Measurements from ENCODE around the gene SEZ6.

SEZ6 gene

DNA sequence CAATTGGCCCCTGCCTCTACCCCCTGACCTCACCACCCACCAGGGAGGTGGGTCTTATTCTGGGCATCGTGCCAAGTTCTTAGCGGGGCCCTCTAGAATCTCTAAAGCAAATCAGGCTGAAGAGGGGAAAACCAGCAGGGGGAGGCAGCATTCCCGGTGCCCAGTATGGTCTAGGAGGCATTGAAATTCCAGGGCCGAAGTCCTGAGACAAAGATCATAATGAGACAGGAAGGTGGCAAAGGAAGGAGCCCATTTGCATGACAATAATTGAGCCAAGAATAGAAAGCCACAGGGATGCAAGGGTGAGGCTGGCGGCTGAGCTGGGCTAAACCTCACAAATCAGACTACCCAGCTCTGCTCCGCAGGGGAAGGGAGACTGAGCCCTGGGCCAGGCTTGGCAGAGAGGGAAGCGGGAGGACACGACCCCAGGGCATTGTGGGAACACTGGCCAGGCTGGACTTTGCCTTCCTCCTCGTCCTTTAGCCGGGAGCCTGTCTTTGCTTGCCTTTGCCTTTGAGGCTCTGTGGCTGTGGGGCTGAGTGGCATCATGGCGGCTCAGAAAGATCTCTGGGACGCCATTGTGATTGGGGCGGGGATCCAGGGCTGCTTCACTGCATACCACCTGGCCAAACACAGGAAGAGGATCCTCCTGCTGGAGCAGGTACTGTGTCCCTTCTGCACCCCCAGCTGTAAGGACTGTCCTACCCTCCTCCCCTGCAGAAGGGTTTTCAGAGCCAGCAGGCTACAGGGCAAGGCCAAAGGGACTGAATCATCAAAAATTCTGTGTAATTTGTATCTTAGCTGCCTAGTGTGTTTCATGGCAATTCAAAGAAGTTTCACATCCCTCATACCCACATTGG, 37.1 kb upstream of the SEZ6 start, which contains the start of gene PIPOX:
Gene PIPOX (plus strand): TSS at position 463 of the 860 bp plus-strand sequence. CDS start 85 bp downstream, at position 548.
- WGBS, 2 donors (ENCODE audit: extremely low coverage in 2 of 2, insufficient read length in 2 of 2, insufficient replicate concordance in 1 of 2): no CpG with 5 or more reads among the region's 13 CpGs
- Histone ChIP-seq H2BK15ac (ENCODE audit: low read length) (peak within 1 kb of the TSS; percentile 56), H3K4me2 (ENCODE audit: insufficient read depth, low read length, poor library complexity, severe bottlenecking) (peak within 1 kb of the TSS; percentile 11), H4K91ac (ENCODE audit: low read depth, low read length, poor library complexity) (no peak within 1 kb of the TSS), H4K8ac (ENCODE audit: low read depth, low read length) (peak within 1 kb of the TSS; percentile 20), H3K79me1 (ENCODE audit: low read depth, low read length) (no peaks in the 10 kb centered on the region), H3K27ac (replicated peaks; ENCODE audit: low read length) (peak within 1 kb of the TSS; percentile 64), H3K14ac (ENCODE audit: low read length) (no peak within 1 kb of the TSS), H2BK12ac (ENCODE audit: low read length) (no peak within 1 kb of the TSS), H3K23ac (ENCODE audit: low read depth, low read length, poor library complexity) (no peak within 1 kb of the TSS), H3K4me1 (ENCODE audit: control insufficient read depth in 2 of 2, insufficient read depth in 1 of 2, low read depth in 1 of 2, low read length in 2 of 2) (peaks cover 20 to 67% of the 10 kb centered on the region in 2 donors), H3K36me3 (replicated peaks in 1 of 2; ENCODE audit: control insufficient read depth in 2 of 2, insufficient read depth in 2 of 2, low read length in 2 of 2) (no peaks in the 10 kb centered on the region), H3K9ac (ENCODE audit: low read depth, low read length, poor library complexity) (peak within 1 kb of the TSS; percentile 63), H3K4ac (ENCODE audit: low read length) (peak within 1 kb of the TSS; percentile 66), H2BK120ac (ENCODE audit: low read depth, low read length) (peak within 1 kb of the TSS; percentile 93), H3K4me3 (ENCODE audit: low read length in 2 of 2) (peak within 1 kb of the TSS in 1 of 2 donors; percentile 26), H3K18ac (ENCODE audit: low read length) (peak within 1 kb of the TSS; percentile 97), H2AFZ (ENCODE audit: low read length) (peak within 1 kb of the TSS; percentile 86), H3K9me3 (replicated peaks in 1 of 2; ENCODE audit: control insufficient read depth in 2 of 2, insufficient read depth in 1 of 2, low read depth in 1 of 2, low read length in 2 of 2) (no peaks in the 10 kb centered on the region), H2BK5ac (ENCODE audit: low read length) (peak within 1 kb of the TSS; percentile 93), H3K27me3 (ENCODE audit: control insufficient read depth in 3 of 3, insufficient read depth in 3 of 3, low read depth in 1 of 3, low read length in 3 of 3) (no peaks in the 10 kb centered on the region), H2AK5ac (ENCODE audit: low read depth, low read length) (peak within 1 kb of the TSS; percentile 16)
- DNase-seq (ENCODE audit: low spot score): peak; percentile 63

DNA sequence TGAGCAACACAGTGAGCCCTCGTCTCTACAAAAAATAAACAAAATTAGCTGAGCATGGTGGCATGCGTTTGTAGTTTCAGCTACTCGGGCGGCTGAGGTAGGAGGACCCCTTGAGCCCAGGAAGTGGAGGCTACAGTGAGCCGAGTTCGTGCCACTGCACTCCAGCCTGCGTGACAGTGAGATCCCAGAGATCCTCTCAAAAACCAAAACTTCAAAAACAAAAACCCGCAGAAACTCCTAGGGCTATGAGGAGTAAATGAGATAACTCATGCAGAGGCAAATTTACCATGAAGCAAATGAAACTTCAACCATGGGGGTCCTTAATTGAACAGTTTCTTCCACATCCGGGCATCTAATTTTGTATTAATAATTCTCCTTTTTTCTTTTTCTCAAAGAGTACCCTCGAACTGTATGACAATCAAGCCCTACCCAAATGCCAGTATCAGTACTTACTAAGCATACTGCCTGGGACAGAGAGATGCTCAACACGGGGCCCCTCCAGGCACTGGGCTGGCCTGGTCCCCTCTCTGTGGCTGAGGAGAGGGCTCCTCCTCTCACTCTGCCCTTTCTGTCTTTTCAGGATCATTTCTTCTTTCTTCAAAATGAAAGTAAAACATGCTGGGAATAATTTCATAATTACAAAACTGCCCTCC, 36.3 kb upstream of the SEZ6 start:
- no peak for DNase-seq (ENCODE audit: low spot score)
- H2AK5ac ChIP-seq (ENCODE audit: low read depth, low read length): peak overlapping the region; percentile 16
- no peak overlapping the region for H3K14ac ChIP-seq (ENCODE audit: low read length)
- H3K18ac ChIP-seq (ENCODE audit: low read length): no peak overlapping the region
- no peak overlapping the region for H3K4ac ChIP-seq (ENCODE audit: low read length)
- H2BK15ac ChIP-seq (ENCODE audit: low read length): peak overlapping the region; percentile 56
- H3K4me1 ChIP-seq (ENCODE audit: control insufficient read depth in 2 of 2, insufficient read depth in 1 of 2, low read depth in 1 of 2, low read length in 2 of 2): peaks cover 23 to 67% of the 10 kb centered on the region in 2 donors
- H3K27me3 ChIP-seq (ENCODE audit: control insufficient read depth in 3 of 3, insufficient read depth in 3 of 3, low read depth in 1 of 3, low read length in 3 of 3): no peaks in the 10 kb centered on the region
- WGBS, 2 donors (ENCODE audit: extremely low coverage in 2 of 2, insufficient read length in 2 of 2, insufficient replicate concordance in 1 of 2): no CpG with 5 or more reads among the region's 11 CpGs
- H3K4me3 ChIP-seq (ENCODE audit: low read length in 2 of 2): no peak overlapping the region
- H3K9me3 ChIP-seq (replicated peaks in 1 of 2; ENCODE audit: control insufficient read depth in 2 of 2, insufficient read depth in 1 of 2, low read depth in 1 of 2, low read length in 2 of 2): no peaks in the 10 kb centered on the region
- no peak overlapping the region for H3K4me2 ChIP-seq (ENCODE audit: insufficient read depth, low read length, poor library complexity, severe bottlenecking)
- no peak overlapping the region for H4K91ac ChIP-seq (ENCODE audit: low read depth, low read length, poor library complexity)
- H3K36me3 ChIP-seq (replicated peaks in 1 of 2; ENCODE audit: control insufficient read depth in 2 of 2, insufficient read depth in 2 of 2, low read length in 2 of 2): no peaks in the 10 kb centered on the region
- no peak overlapping the region for H2BK120ac ChIP-seq (ENCODE audit: low read depth, low read length)
- H2AFZ ChIP-seq (ENCODE audit: low read length): peak overlapping the region; percentile 86
- no peak overlapping the region for H4K8ac ChIP-seq (ENCODE audit: low read depth, low read length)
- no peak overlapping the region for H3K23ac ChIP-seq (ENCODE audit: low read depth, low read length, poor library complexity)
- H2BK5ac ChIP-seq (ENCODE audit: low read length): no peak overlapping the region
- no peak overlapping the region for H2BK12ac ChIP-seq (ENCODE audit: low read length)
- no peaks in the 10 kb centered on the region for H3K79me1 ChIP-seq (ENCODE audit: low read depth, low read length)
- H3K27ac ChIP-seq (replicated peaks; ENCODE audit: low read length): no peak overlapping the region
- H3K9ac ChIP-seq (ENCODE audit: low read depth, low read length, poor library complexity): no peak overlapping the region

DNA sequence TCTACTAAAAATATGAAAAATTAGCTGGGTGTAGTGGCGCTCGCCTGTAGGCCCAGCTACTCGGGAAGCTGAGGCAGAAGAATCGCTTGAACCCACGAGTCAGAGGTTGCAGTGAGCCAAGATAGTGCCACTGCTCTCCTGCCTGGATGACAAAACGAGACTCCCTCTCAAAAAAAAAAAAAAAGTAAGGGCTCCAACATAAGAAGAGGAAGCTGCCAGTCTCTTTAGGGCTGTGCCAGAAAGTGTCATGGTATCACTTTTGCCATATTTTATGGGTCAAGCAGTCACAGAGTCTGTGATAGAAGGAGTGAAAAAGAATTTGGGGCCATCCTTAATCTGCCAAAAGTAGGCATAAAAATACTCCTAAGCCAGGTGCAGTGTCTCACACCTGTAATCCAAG, 35.7 kb upstream of the SEZ6 start:
- no peak overlapping the region for H2AFZ ChIP-seq (ENCODE audit: low read length)
- no peak overlapping the region for H3K4me2 ChIP-seq (ENCODE audit: insufficient read depth, low read length, poor library complexity, severe bottlenecking)
- H3K79me1 ChIP-seq (ENCODE audit: low read depth, low read length): no peaks in the 10 kb centered on the region
- H3K4ac ChIP-seq (ENCODE audit: low read length): no peak overlapping the region
- H3K23ac ChIP-seq (ENCODE audit: low read depth, low read length, poor library complexity): no peak overlapping the region
- H4K8ac ChIP-seq (ENCODE audit: low read depth, low read length): no peak overlapping the region
- H2BK5ac ChIP-seq (ENCODE audit: low read length): no peak overlapping the region
- DNase-seq (ENCODE audit: low spot score): no peak
- WGBS, 2 donors (ENCODE audit: extremely low coverage in 2 of 2, insufficient read length in 2 of 2, insufficient replicate concordance in 1 of 2): no CpG with 5 or more reads among the region's 6 CpGs
- H3K27me3 ChIP-seq (ENCODE audit: control insufficient read depth in 3 of 3, insufficient read depth in 3 of 3, low read depth in 1 of 3, low read length in 3 of 3): no peaks in the 10 kb centered on the region
- no peak overlapping the region for H2BK15ac ChIP-seq (ENCODE audit: low read length)
- H3K36me3 ChIP-seq (replicated peaks in 1 of 2; ENCODE audit: control insufficient read depth in 2 of 2, insufficient read depth in 2 of 2, low read length in 2 of 2): no peaks in the 10 kb centered on the region
- no peak overlapping the region for H2BK12ac ChIP-seq (ENCODE audit: low read length)
- peaks cover 0 to under 1% of the 10 kb centered on the region in 2 donors for H3K9me3 ChIP-seq (replicated peaks in 1 of 2; ENCODE audit: control insufficient read depth in 2 of 2, insufficient read depth in 1 of 2, low read depth in 1 of 2, low read length in 2 of 2)
- no peak overlapping the region for H2BK120ac ChIP-seq (ENCODE audit: low read depth, low read length)
- peaks cover 23 to 63% of the 10 kb centered on the region in 2 donors for H3K4me1 ChIP-seq (ENCODE audit: control insufficient read depth in 2 of 2, insufficient read depth in 1 of 2, low read depth in 1 of 2, low read length in 2 of 2)
- H3K18ac ChIP-seq (ENCODE audit: low read length): no peak overlapping the region
- peak overlapping the region; percentile 16 for H2AK5ac ChIP-seq (ENCODE audit: low read depth, low read length)
- H4K91ac ChIP-seq (ENCODE audit: low read depth, low read length, poor library complexity): no peak overlapping the region
- no peak overlapping the region for H3K9ac ChIP-seq (ENCODE audit: low read depth, low read length, poor library complexity)
- no peak overlapping the region for H3K4me3 ChIP-seq (ENCODE audit: low read length in 2 of 2)
- H3K14ac ChIP-seq (ENCODE audit: low read length): no peak overlapping the region
- H3K27ac ChIP-seq (replicated peaks; ENCODE audit: low read length): no peak overlapping the region

DNA sequence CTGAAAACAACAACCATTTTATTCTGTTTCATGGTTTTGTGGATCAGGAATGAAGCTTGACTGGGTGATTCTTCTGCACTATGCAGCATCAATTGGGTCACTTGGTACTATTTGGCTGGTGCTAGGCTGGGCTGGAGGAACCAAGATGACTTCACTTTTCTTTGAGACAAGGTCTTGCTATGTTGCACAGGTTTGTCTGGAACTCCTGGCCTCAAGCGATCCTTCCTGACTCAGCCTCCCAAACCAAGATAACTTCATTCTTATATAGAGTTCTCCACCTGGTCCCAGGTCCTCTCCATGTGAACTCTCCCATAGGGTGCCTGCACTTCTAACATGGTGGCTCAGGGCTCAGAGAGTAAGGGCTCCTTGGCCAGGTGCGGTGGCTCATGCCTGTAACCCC, 35.3 kb upstream of the SEZ6 start:
- Histone ChIP-seq H2BK5ac (ENCODE audit: low read length) (no peak overlapping the region), H3K9me3 (replicated peaks in 1 of 2; ENCODE audit: control insufficient read depth in 2 of 2, insufficient read depth in 1 of 2, low read depth in 1 of 2, low read length in 2 of 2) (peaks cover 0 to 1% of the 10 kb centered on the region in 2 donors), H3K9ac (ENCODE audit: low read depth, low read length, poor library complexity) (no peak overlapping the region), H4K8ac (ENCODE audit: low read depth, low read length) (no peak overlapping the region), H2AFZ (ENCODE audit: low read length) (no peak overlapping the region), H3K27me3 (ENCODE audit: control insufficient read depth in 3 of 3, insufficient read depth in 3 of 3, low read depth in 1 of 3, low read length in 3 of 3) (no peaks in the 10 kb centered on the region), H3K79me1 (ENCODE audit: low read depth, low read length) (no peaks in the 10 kb centered on the region), H3K18ac (ENCODE audit: low read length) (peak overlapping the region; percentile 29), H3K4ac (ENCODE audit: low read length) (no peak overlapping the region), H2AK5ac (ENCODE audit: low read depth, low read length) (peak overlapping the region; percentile 16), H3K4me3 (ENCODE audit: low read length in 2 of 2) (no peak overlapping the region), H3K4me2 (ENCODE audit: insufficient read depth, low read length, poor library complexity, severe bottlenecking) (no peak overlapping the region), H4K91ac (ENCODE audit: low read depth, low read length, poor library complexity) (no peak overlapping the region), H2BK12ac (ENCODE audit: low read length) (no peak overlapping the region), H3K27ac (replicated peaks; ENCODE audit: low read length) (no peak overlapping the region), H3K36me3 (replicated peaks in 1 of 2; ENCODE audit: control insufficient read depth in 2 of 2, insufficient read depth in 2 of 2, low read length in 2 of 2) (no peaks in the 10 kb centered on the region), H3K4me1 (ENCODE audit: control insufficient read depth in 2 of 2, insufficient read depth in 1 of 2, low read depth in 1 of 2, low read length in 2 of 2) (peaks cover 23 to 59% of the 10 kb centered on the region in 2 donors), H2BK120ac (ENCODE audit: low read depth, low read length) (no peak overlapping the region), H2BK15ac (ENCODE audit: low read length) (no peak overlapping the region), H3K14ac (ENCODE audit: low read length) (no peak overlapping the region), H3K23ac (ENCODE audit: low read depth, low read length, poor library complexity) (no peak overlapping the region)
- WGBS, 2 donors (ENCODE audit: extremely low coverage in 2 of 2, insufficient read length in 2 of 2, insufficient replicate concordance in 1 of 2): no CpG with 5 or more reads among the region's 2 CpGs
- DNase-seq (ENCODE audit: low spot score): no peak

All from neuronal stem cell (in vitro differentiated cells).